Measurements from ENCODE around the gene HP. TPM values are rescaled to one million over a fixed set of nuclear protein-coding genes. Genes with fewer than 3 reads are reported as not detected.

The HP gene
- total and polyA plus RNA-seq, 2 of the 13 experiments (the other 11 are each of a cell fraction or from before 2014, with no cell fraction given): 387 to 524 TPM

- TF ChIP-seq RERE (CRISPR knock-in tag; IDR thresholded peaks at IDR 0.05; ENCODE audit: low read depth): 0 out of 2 replicates have a peak, but pooled peaks have one; percentile 16
- TF ChIP-seq ZNF296 (CRISPR knock-in tag; conservative IDR thresholded peaks at IDR 0.05): no peak
- no peak for TF ChIP-seq ZNF280B (CRISPR knock-in tag; IDR thresholded peaks at IDR 0.05; ENCODE audit: borderline replicate concordance)
- TF ChIP-seq ZBTB33 (CRISPR knock-in tag; IDR thresholded peaks at IDR 0.05): 0 out of 2 replicates have a peak, but pooled peaks have one; percentile 13
- no peak for TF ChIP-seq ZNF724P (CRISPR knock-in tag; IDR thresholded peaks at IDR 0.05; ENCODE audit: borderline replicate concordance)
- TF ChIP-seq PAWR (CRISPR knock-in tag; IDR thresholded peaks at IDR 0.05; ENCODE audit: borderline replicate concordance): no peak
- TF ChIP-seq ZNF768 (CRISPR knock-in tag; IDR thresholded peaks at IDR 0.05): no peak
- TF ChIP-seq PCBP2 (optimal IDR thresholded peaks at IDR 0.05; ENCODE audit: low read depth, low read length, poor library complexity, severe bottlenecking): no peak
- no peak for TF ChIP-seq SRSF9 (IDR thresholded peaks at IDR 0.05; ENCODE audit: borderline replicate concordance, insufficient read depth, low read depth, low read length, poor library complexity, severe bottlenecking)
- no peak for TF ChIP-seq ZNF460 (CRISPR knock-in tag; IDR thresholded peaks at IDR 0.05; ENCODE audit: borderline replicate concordance)
- no peak for TF ChIP-seq MXI1 (IDR thresholded peaks at IDR 0.05; ENCODE audit: borderline replicate concordance, low read depth, low read length)
- no peak for TF ChIP-seq ZNF563 (CRISPR knock-in tag; IDR thresholded peaks at IDR 0.05)
- TF ChIP-seq FOXK2 (IDR thresholded peaks at IDR 0.05): peak; percentile 62
- TF ChIP-seq SMAD3 (CRISPR knock-in tag; IDR thresholded peaks at IDR 0.05): peak; percentile 76; the same call in 1 of the 2 replicates
- TF ChIP-seq KDM6A (CRISPR knock-in tag; IDR thresholded peaks at IDR 0.05; ENCODE audit: low read depth): peak; percentile 41; the same call in 1 of the 2 replicates
These were observed 18.4 kb downstream of the HP start (continued) for GRCh38 chr16:72072514-72073342.

All from HepG2 (cell line).